Mesothelial cell of epicardium (in vitro differentiated cells): ENCODE results near the gene PC. TPM values are rescaled to one million over a fixed set of nuclear protein-coding genes. Genes with fewer than 3 reads are reported as not detected.
"Not testable (repeated sequence)": the region's sequence is repeated elsewhere in the genome, so short reads cannot be mapped to it uniquely, and the experiment has no call there.

Experiments used
- DNase-seq, 2 experiments: peaks; one replicate each; pipeline ENCODE4 v3.0.0; 2021; ENCODE audit warnings: low spot score in 2 of 2; ENCODE audit not compliant: unreplicated experiment in 2 of 2
- H3K27ac Mint-ChIP-seq: 2 replicates; pipeline ENCODE4 v1.8.0; 2021; ENCODE audit warnings: mixed read lengths
- H3K27me3 Mint-ChIP-seq: 2 replicates; pipeline ENCODE4 v1.8.0; 2021; ENCODE audit warnings: low read depth, mixed read lengths
- H3K36me3 Mint-ChIP-seq: 2 replicates; pipeline ENCODE4 v1.8.0; 2021; ENCODE audit warnings: mixed read lengths
- H3K4me1 Mint-ChIP-seq: 2 replicates; pipeline ENCODE4 v1.8.0; 2021; ENCODE audit warnings: mixed read lengths
- H3K4me3 Mint-ChIP-seq: 2 replicates; pipeline ENCODE4 v1.8.0; 2021; ENCODE audit warnings: mild to moderate bottlenecking, moderate library complexity, mixed read lengths
- H3K9me3 Mint-ChIP-seq: 2 replicates; pipeline ENCODE4 v1.8.0; 2021; ENCODE audit warnings: mixed read lengths
- CTCF ChIP-seq: fragments of 200-600 bp; sonication (generic); IDR thresholded peaks from one replicate; pipeline ENCODE4 v1.5.0; 2021; ENCODE audit warnings: antibody characterized with exemption; ENCODE audit not compliant: unreplicated experiment
- total RNA-seq: library from RNA; stranded (reverse); gene quantifications from 3 replicates; pipeline ENCODE4 v1.2.1, GENCODE V29; 2021

The PC gene
- total RNA-seq, 1 donor from 2014 or later: 9.5 TPM

- no peak overlapping the region for H3K4me3 Mint-ChIP-seq
- H3K4me1 Mint-ChIP-seq: peaks cover 2% of the 10 kb centered on the region
- no peak for TF ChIP-seq CTCF
- H3K27ac Mint-ChIP-seq: peak overlapping the region; percentile 40
- no peaks in the 10 kb centered on the region for H3K9me3 Mint-ChIP-seq
- no peaks in the 10 kb centered on the region for H3K36me3 Mint-ChIP-seq
- DNase-seq: no peak
- no peaks in the 10 kb centered on the region for H3K27me3 Mint-ChIP-seq
These were observed 123.2 kb downstream of the PC start for GRCh38 chr11:66834943-66835342.

GRCh38 chr11:66834539-66834845 is 123.7 kb downstream of the PC start:
- Mint-ChIP-seq H3K36me3 (no peaks in the 10 kb centered on the region), H3K27ac (peak overlapping the region; percentile 60), H3K4me1 (peaks cover 2% of the 10 kb centered on the region), H3K4me3 (no peak overlapping the region), H3K27me3 (no peaks in the 10 kb centered on the region), H3K9me3 (no peaks in the 10 kb centered on the region)
- no peak for DNase-seq
- peak; percentile 12 for TF ChIP-seq CTCF

- DNase-seq, H3K9me3 Mint-ChIP-seq, H3K27ac Mint-ChIP-seq, H3K36me3 Mint-ChIP-seq, H3K4me3 Mint-ChIP-seq, H3K27me3 Mint-ChIP-seq, H3K4me1 Mint-ChIP-seq: not testable (repeated sequence)
These were observed 133.6 kb downstream of the PC start for GRCh38 chr11:66824573-66824972.

- Mint-ChIP-seq H3K4me1 (peaks cover 5% of the 10 kb centered on the region), H3K9me3 (no peaks in the 10 kb centered on the region), H3K4me3 (no peak overlapping the region), H3K27ac (no peak overlapping the region), H3K36me3 (peaks cover 6% of the 10 kb centered on the region), H3K27me3 (no peaks in the 10 kb centered on the region)
- no peak for DNase-seq
- TF ChIP-seq CTCF: no peak
These were observed 134.5 kb downstream of the PC start for GRCh38 chr11:66823700-66824099.

GRCh38 chr11:66820901-66821300 is 137.3 kb downstream of the PC start:
- H3K27me3 Mint-ChIP-seq: no peaks in the 10 kb centered on the region
- H3K4me1 Mint-ChIP-seq: peaks cover 6% of the 10 kb centered on the region
- no peak overlapping the region for H3K4me3 Mint-ChIP-seq
- TF ChIP-seq CTCF: no peak
- DNase-seq: no peak
- no peak overlapping the region for H3K27ac Mint-ChIP-seq
- no peaks in the 10 kb centered on the region for H3K36me3 Mint-ChIP-seq
- H3K9me3 Mint-ChIP-seq: no peaks in the 10 kb centered on the region

- TF ChIP-seq CTCF: no peak
- DNase-seq: no peak
- Mint-ChIP-seq H3K9me3 (no peaks in the 10 kb centered on the region), H3K27ac (no peak overlapping the region), H3K4me1 (peaks cover 6% of the 10 kb centered on the region), H3K4me3 (no peak overlapping the region), H3K27me3 (no peaks in the 10 kb centered on the region), H3K36me3 (no peaks in the 10 kb centered on the region)
These were observed 137.8 kb downstream of the PC start for GRCh38 chr11:66820381-66820780.
